HAP-1 (cell line): ENCODE measurements around the gene SCT.
A peak's percentile ranks its signal among the peaks of the same experiment; 100 is the strongest.

Experiments used
- DNase-seq, 2 experiments: peaks; one replicate each; pipeline ENCODE4 v3.0.0-alpha.2; 2016 to 2020; ENCODE audit warnings: low spot score in 2 of 2
- H3K27me3 ChIP-seq: fragments of 250-450 bp; sonication (Bioruptor Pico); 2 replicates; pipeline ENCODE4 v1.5.1; 2020; ENCODE audit warnings: low read depth, mild to moderate bottlenecking, moderate library complexity
- H3K36me3 ChIP-seq: fragments of 250-450 bp; sonication (Bioruptor Pico); replicated peaks from 2 replicates; pipeline ENCODE4 v1.5.1; 2020; ENCODE audit warnings: mild to moderate bottlenecking
- H3K4me1 ChIP-seq: fragments of 250-450 bp; sonication (Bioruptor Pico); 2 replicates; pipeline ENCODE4 v1.5.1; 2020; ENCODE audit warnings: mild to moderate bottlenecking
- H3K4me3 ChIP-seq: fragments of 250-450 bp; sonication (Bioruptor Pico); 2 replicates; pipeline ENCODE4 v1.5.1; 2020; ENCODE audit warnings: mild to moderate bottlenecking, moderate library complexity
- H3K9me3 ChIP-seq: fragments of 250-450 bp; sonication (Bioruptor Pico); 2 replicates; pipeline ENCODE4 v1.5.1; 2020; ENCODE audit warnings: mild to moderate bottlenecking, moderate library complexity
- in situ Hi-C: fragments of 300-500 bp; cut with MboI; formaldehyde crosslinking; loops from 3 replicates; pipeline ENCODE4 v1.14.3; 2020; ENCODE audit warnings: low sequenced_read_pairs, inconsistent platforms, mixed read lengths

SCT gene

DNA sequence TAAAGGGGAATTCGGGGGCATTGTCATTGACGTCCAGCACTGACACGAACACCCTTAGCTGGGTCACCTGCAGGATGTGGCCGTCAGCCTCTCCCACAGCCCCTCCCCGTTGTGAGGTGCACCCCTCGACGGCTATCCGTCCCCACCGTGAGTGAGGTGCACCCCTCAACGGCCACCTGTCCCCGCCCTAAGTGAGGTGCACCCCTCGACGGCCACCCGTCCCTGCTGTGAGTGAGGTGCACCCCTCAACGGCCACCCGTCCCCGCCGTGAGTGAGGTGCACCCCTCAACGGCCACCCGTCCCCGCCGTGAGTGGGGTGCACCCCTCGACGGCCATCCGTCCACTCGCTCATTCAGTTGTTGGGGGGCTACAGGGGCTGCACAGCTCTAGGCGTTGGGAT, 5.1 kb downstream of the SCT start:
- no peaks in the 10 kb centered on the region for H3K36me3 ChIP-seq

GRCh38 chr11:620935-621814, 5.8 kb downstream of the SCT start:
- no peak for DNase-seq
- in situ Hi-C loops, result no loop called here
- Histone ChIP-seq H3K9me3 (no peaks in the 10 kb centered on the region), H3K4me1 (peaks cover under 1% of the 10 kb centered on the region; the same call in 1 of the 2 replicates), H3K4me3 (no peak overlapping the region), H3K27me3 (no peaks in the 10 kb centered on the region), H3K36me3 (no peaks in the 10 kb centered on the region)

More for the DNA sequence above, 5.1 kb downstream of the SCT start:
- Histone ChIP-seq H3K9me3 (no peaks in the 10 kb centered on the region), H3K4me1 (no peaks in the 10 kb centered on the region), H3K27me3 (no peaks in the 10 kb centered on the region), H3K4me3 (no peak overlapping the region)
- in situ Hi-C loops, result no loop called here
- DNase-seq, result no peak

GRCh38 chr11:620201-620600, 6.8 kb downstream of the SCT start:
- H3K4me1 ChIP-seq, result peaks cover 3% of the 10 kb centered on the region; the same call in 1 of the 2 replicates
- no peaks in the 10 kb centered on the region for H3K27me3 ChIP-seq
- no peak for DNase-seq
- in situ Hi-C loops, result no loop called here
- H3K9me3 ChIP-seq, result no peaks in the 10 kb centered on the region
- H3K4me3 ChIP-seq, result no peak overlapping the region
- H3K36me3 ChIP-seq, result peaks cover 1% of the 10 kb centered on the region; the same call in 1 of the 2 replicates

GRCh38 chr11:619628-620050, 7.3 kb downstream of the SCT start:
- in situ Hi-C loops, result no loop called here
- H3K4me3 ChIP-seq, result no peak overlapping the region
- no peak for DNase-seq
- H3K4me1 ChIP-seq, result peaks cover 6% of the 10 kb centered on the region; the same call in 1 of the 2 replicates
- peaks cover 5% of the 10 kb centered on the region; the same call in 1 of the 2 replicates for H3K36me3 ChIP-seq
- H3K9me3 ChIP-seq, result no peaks in the 10 kb centered on the region
- no peaks in the 10 kb centered on the region for H3K27me3 ChIP-seq

- peaks cover 6% of the 10 kb centered on the region; the same call in 1 of the 2 replicates for H3K4me1 ChIP-seq
- in situ Hi-C loops, result no loop called here
Observed at GRCh38 chr11:618856-619627, 7.9 kb downstream of the SCT start.

DNA sequence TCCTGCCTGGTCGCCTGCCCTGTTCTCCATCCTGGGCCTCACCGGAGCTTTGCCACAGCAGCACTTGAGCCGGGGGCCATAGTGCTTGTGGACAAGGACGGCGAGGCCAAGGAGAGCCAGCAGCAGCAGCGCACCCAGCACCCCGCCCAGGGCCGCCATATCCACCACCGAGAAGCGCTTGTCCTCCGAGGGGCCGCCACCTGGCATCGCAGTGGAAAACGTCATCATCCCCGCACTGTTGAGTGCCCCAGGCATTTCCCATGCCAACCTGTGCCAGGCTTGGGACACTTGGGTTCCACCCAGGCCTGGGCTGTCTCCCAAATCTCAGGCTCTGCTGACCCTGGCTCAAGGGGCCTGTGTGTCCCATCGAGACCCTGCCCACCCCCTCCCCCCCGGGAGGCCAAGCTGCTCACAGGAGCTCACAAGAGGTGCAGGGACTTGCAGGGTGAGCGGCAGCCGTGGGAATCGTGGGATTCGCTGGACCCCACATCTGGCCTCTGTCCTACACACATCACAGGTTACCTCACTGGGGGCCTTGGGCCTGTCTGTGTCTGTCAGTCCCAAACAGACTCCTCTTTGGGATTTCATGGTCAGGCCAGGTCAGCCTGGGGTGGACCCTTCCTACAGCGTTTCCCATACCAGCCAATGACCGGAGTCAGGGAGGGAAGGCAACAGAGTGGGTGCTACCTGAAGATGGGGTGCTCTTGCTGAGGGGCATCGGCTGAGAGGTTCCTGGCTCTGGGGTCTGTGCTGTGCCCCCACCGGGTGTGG, 8.9 kb downstream of the SCT start:
- Histone ChIP-seq H3K4me1 (peaks cover 6% of the 10 kb centered on the region; the same call in 1 of the 2 replicates), H3K4me3 (no peak overlapping the region), H3K9me3 (no peaks in the 10 kb centered on the region), H3K27me3 (no peaks in the 10 kb centered on the region), H3K36me3 (peaks cover 12% of the 10 kb centered on the region)
- in situ Hi-C loops, result no loop called here
- DNase-seq, result no peak

More at GRCh38 chr11:618856-619627, 7.9 kb downstream of the SCT start:
- DNase-seq, result no peak
- H3K4me3 ChIP-seq, result no peak overlapping the region
- H3K9me3 ChIP-seq, result no peaks in the 10 kb centered on the region
- H3K27me3 ChIP-seq, result no peaks in the 10 kb centered on the region
- H3K36me3 ChIP-seq, result peaks cover 10% of the 10 kb centered on the region; the same call in 1 of the 2 replicates

- in situ Hi-C loops, result no loop called here
- Histone ChIP-seq H3K4me1 (peaks cover 6% of the 10 kb centered on the region; the same call in 1 of the 2 replicates), H3K4me3 (no peak overlapping the region), H3K36me3 (peaks cover 19% of the 10 kb centered on the region), H3K9me3 (no peaks in the 10 kb centered on the region), H3K27me3 (no peaks in the 10 kb centered on the region)
- no peak for DNase-seq
Observed at GRCh38 chr11:617199-617911, 9.6 kb downstream of the SCT start.

- Histone ChIP-seq H3K4me1 (peaks cover 6% of the 10 kb centered on the region; the same call in 1 of the 2 replicates), H3K9me3 (no peaks in the 10 kb centered on the region), H3K4me3 (peak overlapping the region; percentile 91), H3K27me3 (no peaks in the 10 kb centered on the region), H3K36me3 (peaks cover 25% of the 10 kb centered on the region)
- in situ Hi-C loops, result no loop called here
- no peak for DNase-seq
Observed at GRCh38 chr11:616320-617198, 10.4 kb downstream of the SCT start.

- H3K27me3 ChIP-seq, result no peaks in the 10 kb centered on the region
- H3K4me1 ChIP-seq, result peaks cover 6% of the 10 kb centered on the region; the same call in 1 of the 2 replicates
- DNase-seq, result peak; percentile 80 to 96
- in situ Hi-C loops, result no loop called here
- H3K36me3 ChIP-seq, result peaks cover 34% of the 10 kb centered on the region
- H3K9me3 ChIP-seq, result no peaks in the 10 kb centered on the region
- peak within 1 kb of the TSS; percentile 91 for H3K4me3 ChIP-seq
Observed at GRCh38 chr11:615504-616319, 11.3 kb downstream of the SCT start, which contains the start of gene IRF7. Gene IRF7 (minus strand): TSS chr11:615950. CDS start chr11:615364, 586 bp downstream.

DNA sequence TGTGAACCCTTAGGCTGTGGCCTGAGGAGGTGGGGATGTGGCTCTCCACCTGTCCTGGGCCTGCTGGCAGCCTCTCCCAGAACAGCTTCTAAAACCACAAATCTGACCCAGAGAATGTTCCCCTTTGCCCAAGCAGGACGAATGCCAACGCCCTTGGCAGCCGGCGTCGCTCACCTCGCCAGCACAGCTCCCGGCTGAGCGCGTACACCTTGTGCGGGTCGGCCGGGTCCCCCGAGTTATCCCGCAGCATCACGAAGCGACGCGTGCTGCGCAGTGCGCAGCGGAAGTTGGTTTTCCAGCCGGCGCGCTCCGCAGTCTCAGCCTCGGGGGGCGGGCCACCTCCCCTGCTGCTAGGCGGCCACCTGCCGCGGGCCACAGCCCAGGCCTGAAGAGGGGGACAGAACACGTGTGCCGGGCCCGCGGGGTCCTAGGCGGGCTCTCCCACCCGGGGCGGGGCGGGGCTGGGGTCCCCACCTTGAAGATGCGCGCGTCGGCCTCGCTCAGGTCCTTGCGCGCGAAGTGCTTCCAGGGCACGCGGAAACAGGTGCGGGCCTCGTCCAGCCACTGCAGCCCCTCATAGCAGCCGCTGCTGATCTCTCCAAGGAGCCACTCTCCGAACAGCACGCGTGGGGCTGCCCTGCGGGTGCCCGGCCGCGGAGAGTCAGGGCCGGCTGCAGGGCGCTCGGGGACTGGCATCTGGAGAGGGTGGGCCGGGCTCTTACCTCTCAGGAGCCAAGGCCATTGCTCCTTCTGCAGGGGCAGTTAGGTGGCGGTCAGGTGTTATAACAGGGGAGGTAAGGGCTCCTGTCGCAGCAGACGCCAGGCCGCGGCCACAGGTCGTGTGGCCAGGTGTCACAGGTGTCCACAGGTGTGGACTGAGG, 12.1 kb downstream of the SCT start:
- DNase-seq, result no peak
- peak overlapping the region; percentile 91 for H3K4me3 ChIP-seq
- no peaks in the 10 kb centered on the region for H3K27me3 ChIP-seq
- in situ Hi-C loops, result no loop called here
- no peaks in the 10 kb centered on the region for H3K9me3 ChIP-seq
- H3K36me3 ChIP-seq, result peaks cover 42% of the 10 kb centered on the region
- H3K4me1 ChIP-seq, result peaks cover 6% of the 10 kb centered on the region; the same call in 1 of the 2 replicates
